ENCODE measurements around the gene CNGA4. TPM values are rescaled to one million over a fixed set of nuclear protein-coding genes. Genes with fewer than 3 reads are reported as not detected.
"Not testable (repeated sequence)": the region's sequence is repeated elsewhere in the genome, so short reads cannot be mapped to it uniquely, and the experiment has no call there.

Gene CNGA4
- total and polyA plus RNA-seq, 7 donors: 0.16 to 0.55 TPM; not detected in 5

GRCh38 chr11:6269994-6270393 is 31.1 kb downstream of the CNGA4 start:
- Histone ChIP-seq H3K27me3 (peaks cover 0 to 3% (median 0%) of the 10 kb centered on the region in 3 donors), H3K9me3 (no peaks in the 10 kb centered on the region), H3K4me1 (peaks cover 0 to 6% (median 1%) of the 10 kb centered on the region in 4 donors), H3K4me3 (no peak overlapping the region), H3K36me3 (no peaks in the 10 kb centered on the region), H3K27ac (no peak overlapping the region)
- WGBS, 2 donors: 91% methylated on average over 24 of the region's 24 CpGs
- intact Hi-C loops (cut with DNase I): no loop called here
- TF ChIP-seq EP300 (IDR thresholded peaks at IDR 0.05): no peak
- TF ChIP-seq POLR2AphosphoS5 (IDR thresholded peaks at IDR 0.05): no peak
- no peak for TF ChIP-seq POLR2A (IDR thresholded peaks at IDR 0.05)
- TF ChIP-seq CTCF (IDR thresholded peaks at IDR 0.05): no peak
- peak; percentile 61 for DNase-seq

GRCh38 chr11:6270584-6271246 is 31.8 kb downstream of the CNGA4 start:
- intact Hi-C loops (cut with DNase I): no loop called here
- H3K4me1 ChIP-seq: peaks cover 0 to 6% (median 1%) of the 10 kb centered on the region in 4 donors
- peak; percentile 57 for DNase-seq
- H3K36me3 ChIP-seq: no peaks in the 10 kb centered on the region
- no peak for TF ChIP-seq POLR2AphosphoS5 (IDR thresholded peaks at IDR 0.05)
- TF ChIP-seq POLR2A (IDR thresholded peaks at IDR 0.05): no peak
- TF ChIP-seq EP300 (IDR thresholded peaks at IDR 0.05): no peak
- TF ChIP-seq CTCF (IDR thresholded peaks at IDR 0.05): no peak
- no peak overlapping the region for H3K27ac ChIP-seq
- no peaks in the 10 kb centered on the region for H3K9me3 ChIP-seq
- H3K27me3 ChIP-seq: no peaks in the 10 kb centered on the region
- 91 to 92% methylated on average over 41 of the region's 41 CpGs for WGBS, 2 donors
- H3K4me3 ChIP-seq: no peak overlapping the region

GRCh38 chr11:6271598-6271997 is 32.7 kb downstream of the CNGA4 start:
- no peak overlapping the region for H3K4me3 ChIP-seq
- H3K27ac ChIP-seq: no peak overlapping the region
- DNase-seq: no peak
- H3K4me1 ChIP-seq: peaks cover 0 to 6% (median 3%) of the 10 kb centered on the region in 4 donors
- no peaks in the 10 kb centered on the region for H3K36me3 ChIP-seq
- H3K27me3 ChIP-seq: no peaks in the 10 kb centered on the region
- TF ChIP-seq EP300 (IDR thresholded peaks at IDR 0.05): no peak
- TF ChIP-seq POLR2AphosphoS5 (IDR thresholded peaks at IDR 0.05): no peak
- WGBS, 2 donors: 56 to 63% methylated on average over 3 of the region's 3 CpGs
- intact Hi-C loops (cut with DNase I): no loop called here
- no peaks in the 10 kb centered on the region for H3K9me3 ChIP-seq

GRCh38 chr11:6273188-6273587 is 34.3 kb downstream of the CNGA4 start:
- 63% methylated on average over 4 of the region's 4 CpGs for WGBS, 2 donors
- Histone ChIP-seq H3K9me3 (no peaks in the 10 kb centered on the region), H3K4me3 (no peak overlapping the region), H3K27ac (no peak overlapping the region), H3K27me3 (no peaks in the 10 kb centered on the region), H3K36me3 (no peaks in the 10 kb centered on the region), H3K4me1 (peaks cover 0 to 6% (median 3%) of the 10 kb centered on the region in 4 donors)
- intact Hi-C loops (cut with DNase I): no loop called here
- no peak for DNase-seq
- TF ChIP-seq EP300 (IDR thresholded peaks at IDR 0.05) (no peak), CTCF (IDR thresholded peaks at IDR 0.05) (no peak), POLR2AphosphoS5 (IDR thresholded peaks at IDR 0.05) (no peak), POLR2A (IDR thresholded peaks at IDR 0.05) (no peak)

- H3K27me3 ChIP-seq; H3K36me3 ChIP-seq; intact Hi-C loops (cut with DNase I); H3K4me3 ChIP-seq; H3K9me3 ChIP-seq; DNase-seq; H3K4me1 ChIP-seq; H3K27ac ChIP-seq: not testable (repeated sequence)
- WGBS, 2 donors: 37 to 54% methylated on average over 7 of the region's 7 CpGs
Observed at GRCh38 chr11:6280809-6281208, 41.9 kb downstream of the CNGA4 start.
